Fibroblast of skin of left quadriceps (primary cell): ENCODE data around the gene ARPC1A.
"Not testable (repeated sequence)": the region's sequence is repeated elsewhere in the genome, so short reads cannot be mapped to it uniquely, and the experiment has no call there.

Experiments
- DNase-seq, 2 experiments: peaks; one replicate each; pipeline ENCODE4 v3.0.0-alpha.2; 2013; ENCODE audit warnings: low read depth in 2 of 2

Gene ARPC1A

DNA sequence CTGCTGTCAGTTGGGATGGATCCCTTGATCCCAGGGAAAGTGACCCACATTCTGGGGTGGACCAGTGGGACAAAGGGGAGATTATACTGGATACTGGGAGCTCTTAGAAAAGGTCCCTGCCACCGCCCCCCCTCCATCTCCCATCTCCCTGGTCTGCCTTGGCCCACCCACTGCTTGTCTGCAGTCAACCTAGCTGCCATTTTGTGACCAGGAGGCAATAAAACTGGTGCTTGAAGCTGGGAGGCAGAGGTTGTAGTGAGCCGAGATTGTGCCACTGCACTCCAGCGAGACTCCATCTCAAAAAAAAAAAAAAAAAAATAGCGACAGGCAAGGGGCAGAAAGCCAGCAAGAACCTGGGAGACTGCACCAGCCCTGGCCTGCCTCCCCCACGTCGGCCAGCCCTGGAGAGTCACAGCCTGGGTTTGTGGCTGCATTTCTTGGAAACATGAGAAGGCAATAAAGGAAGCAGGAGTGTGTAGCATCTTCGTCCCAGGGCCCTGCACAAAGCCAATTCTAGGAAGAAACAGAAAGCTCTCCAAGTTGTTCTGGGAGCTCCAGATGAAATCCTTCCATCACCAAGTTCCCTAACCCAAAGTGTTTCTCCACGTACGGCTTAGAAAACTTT is 44.2 kb downstream of the ARPC1A start:
- DNase-seq, result no peak

DNA sequence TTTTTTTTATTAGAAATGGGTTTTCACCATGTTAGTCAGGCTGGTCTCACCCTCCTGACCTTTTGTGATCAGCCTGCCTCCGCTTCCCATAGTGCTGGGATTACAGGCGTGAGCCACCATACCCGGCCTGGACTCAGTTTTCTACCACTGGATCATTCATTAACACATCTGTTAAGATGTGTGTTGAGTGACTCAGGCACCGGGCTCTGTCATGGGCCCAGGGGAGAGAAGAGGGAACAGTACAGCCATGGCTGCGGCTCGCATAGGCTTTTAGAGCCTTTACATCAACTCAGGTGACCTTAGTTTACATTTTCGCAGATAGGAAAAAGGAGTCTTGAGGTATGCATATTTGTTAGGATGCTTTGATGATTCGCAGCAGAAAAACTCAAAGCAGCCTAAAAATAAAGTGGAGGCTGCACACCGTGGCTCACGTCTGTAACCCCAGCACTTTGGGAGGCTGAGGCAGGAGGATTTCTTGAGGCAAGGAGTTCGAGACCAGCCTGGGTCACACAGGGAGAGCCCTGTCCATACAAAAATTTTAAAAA is 45.8 kb downstream of the ARPC1A start:
- DNase-seq, result no peak

DNA sequence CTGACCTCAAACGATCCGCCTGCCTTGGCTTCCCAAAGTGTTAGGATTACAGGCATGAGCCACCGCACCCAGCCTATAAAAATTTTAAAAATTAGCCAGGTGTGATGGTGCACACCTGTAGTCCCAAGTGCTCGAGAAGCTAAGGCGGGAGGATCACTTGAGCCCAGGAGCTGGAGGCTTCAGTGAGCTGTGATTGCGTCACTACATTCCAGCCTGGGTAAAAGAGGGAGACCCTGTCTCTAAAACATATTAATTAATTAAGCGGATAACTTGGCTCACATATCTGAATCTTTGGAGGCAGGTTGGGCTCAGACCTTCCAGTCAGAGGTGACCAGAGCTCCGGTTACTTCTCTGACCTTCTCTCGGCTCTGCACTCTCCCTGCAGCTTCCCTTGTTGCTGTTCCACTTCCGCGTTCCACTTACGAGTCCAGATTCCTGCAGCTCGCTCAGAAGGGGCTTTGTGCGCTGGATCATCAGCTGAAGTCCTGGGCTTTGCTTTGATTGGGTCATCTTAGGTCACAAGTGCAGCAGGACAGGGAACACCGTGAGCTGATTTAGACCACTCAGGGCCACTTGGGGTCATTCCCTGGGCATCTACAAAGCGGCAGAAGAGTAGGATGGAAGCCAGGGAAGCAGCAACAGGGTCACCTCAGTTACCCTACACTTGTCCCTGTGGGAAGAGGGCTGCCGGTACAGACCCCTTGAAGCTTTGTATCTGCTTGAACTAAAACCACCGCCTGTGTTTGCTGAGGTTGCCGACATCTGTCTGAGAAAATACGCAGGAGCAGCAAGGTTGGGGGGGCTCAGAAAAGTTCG is 46.8 kb downstream of the ARPC1A start:
- DNase-seq, result no peak

DNA sequence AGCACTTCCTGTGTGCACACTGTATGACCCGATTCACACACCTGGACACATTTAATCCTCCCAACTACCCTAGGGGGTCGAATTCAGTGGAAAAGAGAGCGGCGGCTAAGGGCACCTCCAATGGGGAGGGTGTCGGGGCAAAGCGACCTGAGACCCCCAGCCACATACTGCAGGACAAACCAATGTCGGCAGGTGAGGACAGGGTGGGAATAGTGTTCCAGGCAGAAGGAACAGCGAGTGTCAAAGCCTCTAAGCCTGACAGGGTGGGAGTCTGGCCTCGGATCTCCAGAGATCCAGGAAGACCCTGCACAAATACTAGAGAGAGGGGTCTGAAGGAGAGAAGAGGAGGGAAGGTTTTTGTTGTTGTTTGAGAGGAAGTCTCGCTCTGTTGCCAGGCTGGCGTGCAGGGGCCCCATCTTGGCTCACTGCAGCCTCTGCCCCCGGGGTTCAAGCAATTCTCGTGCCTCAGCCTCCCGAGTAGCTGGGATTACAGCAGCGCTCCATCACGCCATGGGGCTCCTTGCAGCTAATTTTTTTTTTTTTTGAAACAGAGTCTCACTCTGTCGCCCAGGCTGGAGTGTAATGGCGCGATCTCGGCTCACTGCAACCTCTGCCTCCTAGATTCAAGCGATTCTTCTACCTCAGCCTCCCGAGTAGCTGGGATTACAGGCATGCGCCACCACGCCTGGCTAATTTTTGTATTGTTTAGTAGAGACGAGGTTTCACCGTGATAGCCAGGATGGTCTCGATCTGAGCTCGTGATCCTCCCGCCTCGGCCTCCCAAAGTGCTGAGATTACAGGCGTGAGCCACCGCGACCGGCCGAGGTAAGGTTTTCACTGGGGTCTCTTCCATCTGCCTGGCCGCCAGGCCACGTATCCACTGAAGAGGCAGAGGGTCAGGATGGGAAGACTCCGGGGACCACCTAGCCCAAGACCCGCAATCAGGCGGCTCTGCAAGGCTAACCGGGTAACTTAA is 47.7 kb downstream of the ARPC1A start:
- DNase-seq, result no peak

DNA sequence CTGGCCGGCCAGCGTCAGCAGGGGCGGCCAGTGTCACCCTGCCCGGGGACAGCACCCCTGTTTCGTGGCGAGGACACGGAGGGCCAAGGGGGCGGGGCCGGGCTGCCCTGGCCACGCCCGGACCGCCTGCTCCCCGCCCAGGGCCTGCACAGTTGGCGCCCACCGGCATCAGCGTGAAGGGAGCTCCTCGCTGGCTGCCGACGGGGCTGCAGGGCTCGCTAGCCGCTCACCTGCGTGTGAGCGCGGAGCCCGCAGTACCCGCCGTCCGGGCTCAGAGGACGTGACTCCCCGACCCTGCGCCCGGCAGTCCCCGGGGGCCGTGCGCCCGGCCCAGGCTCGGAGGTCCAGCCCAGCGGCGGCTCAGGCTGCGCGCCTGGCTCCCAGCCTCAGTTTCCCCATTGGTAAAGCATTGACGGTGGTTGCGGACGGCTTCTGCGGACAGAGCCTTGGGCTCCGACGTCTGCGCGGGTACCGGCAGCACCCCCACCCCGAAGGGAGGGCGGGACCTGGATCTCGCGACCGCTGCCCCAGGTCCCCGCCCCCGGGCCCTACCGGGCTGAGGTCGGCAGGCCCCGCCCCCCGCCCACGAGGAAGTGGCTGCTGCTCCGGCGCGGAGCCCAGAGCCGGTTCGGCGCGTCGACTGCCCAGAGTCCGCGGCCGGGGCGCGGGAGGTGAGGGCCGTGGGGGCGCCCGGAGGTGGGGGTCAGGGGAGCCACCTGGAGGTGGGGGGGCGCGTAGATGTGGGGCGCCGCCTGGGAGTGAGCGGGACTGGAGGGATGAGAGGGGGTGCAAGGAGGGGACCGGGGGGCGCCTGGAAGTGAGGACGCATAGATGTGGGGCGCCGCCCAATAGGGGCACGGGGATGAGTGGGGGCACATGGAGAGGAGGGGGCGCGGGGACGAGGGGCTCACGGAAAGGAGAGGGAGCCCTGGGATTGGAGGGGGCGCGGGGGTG is 48.7 kb downstream of the ARPC1A start, which contains the start of gene ARPC1B:
Gene ARPC1B (plus strand): TSS at position 620 of the 954 bp plus-strand sequence. CDS start 10,985 bp downstream, outside the sequence.
- DNase-seq, result no peak

DNA sequence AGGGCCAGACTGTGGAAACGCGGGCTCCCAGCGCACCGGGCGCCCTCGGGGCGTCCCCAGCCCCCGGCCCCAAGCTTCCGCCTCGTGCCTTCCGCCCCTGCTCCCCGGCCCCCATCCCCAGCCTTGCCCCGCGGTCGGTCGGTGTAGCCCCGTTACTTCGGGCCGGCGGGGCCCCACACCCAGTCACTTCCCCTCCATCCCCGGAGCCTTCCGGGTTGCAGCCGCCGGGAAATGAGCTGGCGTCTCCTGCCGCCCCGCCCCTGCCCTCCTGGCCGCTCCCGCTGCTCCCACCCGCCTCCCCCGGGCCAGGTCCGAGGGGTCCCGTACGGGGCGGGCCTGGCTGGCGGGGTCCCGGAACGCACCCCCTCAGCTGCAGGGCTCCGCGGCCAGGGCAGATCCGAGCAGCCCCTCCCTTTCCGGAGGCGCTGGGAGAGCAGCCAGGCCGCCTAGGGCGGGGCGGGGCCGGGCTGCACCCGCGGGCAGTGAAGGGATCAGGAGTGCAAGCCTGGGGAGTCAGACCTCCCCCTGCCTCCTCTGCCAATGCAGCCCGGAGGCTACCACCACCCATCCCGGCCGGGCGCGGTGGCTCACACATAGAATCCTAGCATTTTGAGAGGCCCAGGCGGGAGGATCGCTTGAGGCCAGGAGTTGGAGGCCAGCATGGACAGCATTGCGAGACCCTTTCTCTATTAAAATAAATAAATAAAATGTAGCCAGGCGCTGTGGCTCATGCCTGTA is 49.5 kb downstream of the ARPC1A start:
- no peak for DNase-seq

DNA sequence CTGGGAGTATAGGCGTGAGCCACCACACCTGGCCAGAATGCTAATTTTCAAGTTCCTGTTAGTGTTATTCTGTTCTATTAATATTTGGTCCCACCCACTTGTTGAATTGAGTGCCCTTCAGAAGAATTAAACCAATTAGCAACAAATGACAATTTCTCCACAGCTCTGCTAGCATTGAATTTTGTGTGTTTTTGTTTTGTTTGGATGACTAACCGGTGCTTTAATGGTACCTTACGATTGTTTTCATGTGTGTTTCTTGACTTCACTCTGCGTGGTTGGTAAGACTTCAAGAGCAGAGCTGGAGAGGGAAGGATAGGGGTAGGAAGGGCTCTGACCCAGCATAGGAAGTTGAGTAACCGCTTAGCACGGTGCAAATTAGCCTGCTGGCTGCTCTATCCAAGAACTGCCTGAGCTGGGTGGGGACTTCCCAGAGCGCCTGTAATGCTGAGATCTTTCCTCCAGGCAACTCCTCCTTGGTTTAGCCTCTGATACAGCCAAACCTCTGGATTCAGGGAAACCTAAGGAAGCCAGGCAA is 53.4 kb downstream of the ARPC1A start:
- DNase-seq, result peak; percentile 64 to 66

DNA sequence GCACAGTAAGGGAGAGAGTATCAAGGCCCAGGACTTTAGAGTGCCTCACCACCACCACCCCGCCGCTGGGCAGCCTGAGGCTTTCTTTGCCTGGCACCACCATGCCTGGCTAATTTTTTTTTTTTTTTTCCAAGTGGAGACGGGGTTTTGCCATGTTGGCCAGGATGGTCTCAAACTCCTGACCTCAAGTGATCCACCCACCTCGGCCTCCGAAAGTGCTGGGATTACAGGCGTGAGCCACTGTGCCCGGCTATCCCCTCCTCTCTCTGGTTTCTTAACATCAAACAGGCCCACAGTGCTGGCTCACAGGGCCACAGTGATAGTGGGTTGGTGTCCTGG is 54.0 kb downstream of the ARPC1A start:
- not testable (repeated sequence) for DNase-seq

DNA sequence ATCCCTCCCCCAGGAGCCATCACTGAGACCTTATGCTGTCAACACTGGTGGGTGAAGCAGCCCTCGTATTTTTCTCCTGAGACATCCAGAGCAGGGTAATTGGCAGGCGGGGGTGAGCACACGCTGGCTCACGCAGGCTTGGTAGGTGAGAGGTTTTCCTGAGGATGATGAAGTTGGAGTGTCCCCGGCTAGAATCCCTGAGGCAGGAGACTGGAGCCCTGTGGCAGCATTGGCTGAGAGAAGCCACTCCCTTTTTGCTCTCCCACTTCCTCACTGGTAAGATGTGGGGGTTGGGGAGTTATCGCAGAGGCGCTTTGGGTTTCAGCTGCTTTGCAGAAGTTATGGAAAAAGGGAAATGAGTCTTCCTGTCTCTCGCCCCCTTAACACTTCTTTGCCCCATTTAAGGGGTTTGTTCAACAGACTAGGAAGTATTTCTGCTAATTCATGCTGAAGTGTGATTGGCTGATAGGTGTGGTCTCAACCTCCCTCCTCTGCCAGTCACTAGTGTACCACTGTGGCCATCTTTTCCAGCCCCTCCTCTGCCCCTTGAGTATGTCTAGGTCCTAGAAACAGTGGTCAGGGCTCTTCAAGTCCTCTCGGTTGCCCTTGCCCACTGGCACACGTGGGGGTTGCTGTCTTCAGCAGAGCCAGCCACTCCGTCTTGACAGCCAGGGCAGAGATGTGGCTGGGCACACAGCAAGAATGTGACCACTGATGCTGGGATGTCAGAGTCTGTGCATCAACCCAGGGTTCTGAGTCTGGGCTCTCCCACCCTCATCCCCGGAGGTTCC is 54.5 kb downstream of the ARPC1A start:
- no peak for DNase-seq

DNA sequence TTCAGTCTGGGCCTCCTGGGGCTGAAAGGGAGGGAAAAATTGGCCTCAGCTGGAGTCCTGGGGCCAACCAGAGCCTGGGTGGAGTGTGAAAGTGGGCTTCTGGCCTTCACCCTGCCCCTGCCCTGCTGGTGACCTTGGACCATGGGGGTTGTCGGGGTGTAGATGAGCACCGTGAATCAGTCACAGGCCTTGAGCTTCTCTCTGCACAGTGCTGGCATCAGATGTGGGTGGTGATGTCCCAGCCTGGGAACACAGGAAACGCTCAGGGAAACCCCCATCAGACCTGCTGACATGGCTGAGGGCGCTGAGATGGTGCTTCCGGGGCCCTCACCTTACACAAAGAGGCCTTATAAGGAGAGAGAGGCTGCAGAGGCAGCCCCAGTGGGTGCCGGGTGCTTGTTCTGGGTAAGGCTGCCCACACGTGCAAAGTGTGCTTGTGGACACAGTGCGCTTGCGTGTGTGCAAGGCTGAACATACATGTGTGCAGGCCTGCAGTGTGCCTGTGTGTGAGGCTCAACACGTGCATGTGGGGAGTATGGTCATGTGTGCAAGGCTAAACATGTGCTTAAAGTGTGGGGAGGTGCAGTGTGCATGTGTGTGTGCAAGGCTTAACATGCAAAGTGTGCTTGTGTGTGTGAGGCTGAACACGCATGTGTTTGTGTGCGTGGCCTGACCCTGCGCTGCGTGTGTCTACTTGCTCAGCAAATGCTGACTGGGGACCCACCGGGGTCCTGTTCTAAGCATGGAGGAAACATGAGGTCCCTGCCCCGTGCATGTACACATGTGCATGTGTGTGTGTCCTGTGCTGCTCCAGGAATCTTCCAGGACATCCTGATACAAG is 55.3 kb downstream of the ARPC1A start:
- DNase-seq, result no peak

DNA sequence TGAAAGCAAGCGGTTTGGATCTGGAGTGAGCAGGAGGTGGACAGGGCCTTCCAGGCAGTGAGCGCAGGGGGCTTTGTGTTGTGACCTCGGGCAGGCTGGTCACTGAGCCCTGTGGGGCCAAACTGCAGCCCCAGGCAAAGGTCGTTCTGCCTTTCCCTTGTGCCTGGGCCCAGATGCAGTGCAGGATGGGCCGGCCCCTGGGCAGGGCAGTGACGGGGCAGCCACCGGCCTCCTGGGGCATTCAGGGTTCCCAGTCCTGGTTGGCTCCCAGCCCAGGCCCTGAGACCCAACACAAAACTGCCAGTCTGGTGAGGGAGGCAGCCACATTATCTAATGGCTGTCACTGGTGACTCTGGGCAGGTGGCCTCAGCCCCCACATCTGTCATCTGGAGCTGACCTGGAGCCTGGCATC is 56.0 kb downstream of the ARPC1A start:
- no peak for DNase-seq

DNA sequence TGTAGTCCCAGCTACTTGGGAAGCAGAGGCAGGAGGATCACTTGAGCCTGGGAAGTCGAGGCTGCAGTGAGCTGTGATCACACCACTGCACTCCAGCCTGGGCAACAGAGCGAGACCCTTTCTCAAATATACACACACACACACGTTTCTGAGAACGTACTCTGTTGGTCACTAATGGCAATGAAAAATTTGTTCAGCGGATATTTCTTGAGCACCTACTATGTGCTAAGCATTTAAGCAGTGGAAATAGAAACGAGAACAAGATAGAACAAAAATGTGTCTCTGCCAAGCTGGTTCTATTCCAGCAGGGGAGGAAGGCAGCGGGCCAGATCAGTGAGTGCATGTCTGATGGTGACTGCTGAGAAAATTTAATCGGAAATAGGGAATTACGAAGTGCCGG is 57.5 kb downstream of the ARPC1A start:
- no peak for DNase-seq

DNA sequence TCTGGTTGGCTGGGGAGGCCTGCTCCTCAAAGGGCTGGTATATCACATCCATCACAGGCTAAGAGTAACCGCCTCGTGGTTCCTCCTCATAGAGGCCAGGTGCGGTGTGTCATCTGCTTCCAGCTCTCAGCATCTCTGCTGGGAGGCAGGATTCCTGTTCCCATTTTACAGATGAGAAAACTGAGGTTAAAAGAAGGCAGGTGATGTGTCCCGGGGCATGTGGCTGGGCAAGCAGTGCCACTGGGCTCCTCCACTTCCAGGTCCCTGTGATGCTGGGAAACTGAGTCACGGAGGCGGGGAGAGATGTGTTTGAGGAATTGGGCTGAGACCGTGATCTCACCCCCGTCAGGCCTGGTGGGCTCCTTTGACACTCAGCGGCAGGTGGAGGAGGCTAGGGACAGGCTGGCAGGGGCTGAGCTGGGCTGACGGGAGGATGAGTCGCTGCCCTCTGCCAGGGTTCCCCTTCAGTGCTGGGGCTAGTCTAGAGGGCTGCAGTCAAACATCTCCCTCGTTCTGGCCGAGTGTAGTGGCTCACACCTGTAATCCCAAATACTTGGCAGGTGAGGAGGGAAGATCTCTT is 58.2 kb downstream of the ARPC1A start:
- no peak for DNase-seq

DNA sequence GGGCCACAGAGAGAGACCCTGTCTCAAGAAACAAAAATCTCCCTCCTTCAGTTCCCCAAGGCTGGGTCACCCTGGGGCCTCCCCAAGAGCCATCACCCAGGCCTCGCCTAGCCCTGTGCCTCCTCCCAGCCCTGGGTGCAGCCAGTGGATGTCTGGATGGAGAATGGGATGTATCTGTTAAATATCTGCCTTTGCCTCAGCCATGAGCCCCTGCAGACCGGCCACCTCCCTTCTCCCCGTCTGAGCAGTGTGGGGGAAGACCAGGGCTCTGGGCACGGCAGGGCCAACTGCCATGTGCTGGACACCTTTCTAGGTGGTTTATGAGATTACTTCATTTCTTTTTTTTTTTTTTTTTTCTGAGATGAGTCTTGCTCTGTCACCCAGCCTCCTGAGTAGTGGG is 58.8 kb downstream of the ARPC1A start:
- no peak for DNase-seq

DNA sequence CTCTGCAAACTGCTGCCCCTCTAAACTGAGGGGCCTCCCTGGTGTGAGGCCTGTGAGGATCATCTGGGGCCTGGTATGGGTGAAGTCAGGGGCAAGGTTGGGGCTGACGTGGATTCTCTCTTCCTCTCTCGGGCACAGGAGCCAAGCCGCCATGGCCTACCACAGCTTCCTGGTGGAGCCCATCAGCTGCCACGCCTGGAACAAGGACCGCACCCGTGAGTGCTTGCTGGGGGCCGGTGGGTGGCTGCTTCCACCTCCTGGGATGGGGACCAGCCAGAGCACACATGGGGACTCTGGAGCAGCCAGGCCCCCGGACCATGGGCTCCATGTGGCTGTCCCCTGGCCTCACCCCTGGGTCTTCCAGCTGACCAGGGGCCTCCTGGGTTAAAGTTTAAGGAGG is 59.9 kb downstream of the ARPC1A start:
- no peak for DNase-seq

DNA sequence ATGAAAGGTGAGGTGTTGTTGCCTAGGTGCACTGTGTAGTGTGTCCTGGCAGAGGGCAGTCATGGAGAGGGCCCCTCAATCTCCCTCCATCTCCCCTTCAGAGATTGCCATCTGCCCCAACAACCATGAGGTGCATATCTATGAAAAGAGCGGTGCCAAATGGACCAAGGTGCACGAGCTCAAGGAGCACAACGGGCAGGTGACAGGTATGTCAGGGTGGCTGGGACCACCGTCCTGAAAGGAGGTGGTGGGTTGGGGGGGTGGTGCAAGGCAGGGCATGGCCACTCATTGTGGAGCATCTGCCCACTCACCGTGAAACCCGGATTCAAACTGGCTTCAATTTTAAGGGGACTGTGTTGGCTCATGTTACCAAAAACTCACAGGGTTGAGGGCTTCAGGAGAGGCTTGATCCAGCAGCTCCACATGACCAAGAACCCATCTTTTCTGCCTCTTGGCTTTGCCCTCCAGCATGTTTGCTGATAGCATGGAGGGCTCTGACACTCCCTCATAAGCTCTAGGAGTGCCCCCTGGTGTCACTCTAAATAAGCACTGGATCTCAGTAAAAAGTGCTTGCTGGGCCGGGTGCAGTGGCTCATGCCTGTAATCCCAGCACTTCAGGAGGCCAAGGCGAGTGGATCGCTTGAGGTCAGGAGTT is 61.0 kb downstream of the ARPC1A start:
- no peak for DNase-seq

DNA sequence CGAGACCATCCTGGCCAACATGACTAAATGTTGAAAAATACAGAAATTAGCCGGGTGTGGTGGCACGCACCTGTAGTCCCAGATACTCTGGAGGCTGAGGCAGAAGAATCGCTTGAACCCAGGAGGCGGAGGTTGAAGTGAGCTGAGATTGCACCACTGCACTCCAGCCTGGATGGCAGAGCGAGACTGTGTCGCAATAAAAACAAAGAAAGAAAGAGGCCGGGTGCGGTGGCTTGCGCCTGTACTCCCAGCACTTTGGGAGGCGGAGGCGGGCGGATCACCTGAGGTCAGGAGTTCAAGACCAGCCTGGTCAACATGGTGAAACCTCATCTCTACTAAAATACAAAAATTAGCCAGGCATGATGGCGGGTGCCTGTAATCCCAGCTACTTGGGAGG is 61.5 kb downstream of the ARPC1A start:
- DNase-seq, result not testable (repeated sequence)
